ENCODE data around the gene SORCS3.

GRCh38 chr10:104925232-104925851 is 284.3 kb downstream of the SORCS3 start:
- TF ChIP-seq POU2F2 (IDR thresholded peaks at IDR 0.05; ENCODE audit: low read depth, low read length) (no peak), POLR2AphosphoS5 (IDR thresholded peaks at IDR 0.05; ENCODE audit: low read depth, low read length) (no peak), POLR2A (IDR thresholded peaks at IDR 0.05; ENCODE audit: low read depth, low read length) (no peak)
